GM19099 (cell line): ENCODE results near the gene MUCL1.

Experiments
- POLR2A ChIP-seq: IDR thresholded peaks from 3 replicates; pipeline ENCODE4 v1.6.1; 2011; ENCODE audit warnings: low read depth; ENCODE audit not compliant: insufficient read length; ENCODE audit errors: extremely low read depth

MUCL1 gene

DNA sequence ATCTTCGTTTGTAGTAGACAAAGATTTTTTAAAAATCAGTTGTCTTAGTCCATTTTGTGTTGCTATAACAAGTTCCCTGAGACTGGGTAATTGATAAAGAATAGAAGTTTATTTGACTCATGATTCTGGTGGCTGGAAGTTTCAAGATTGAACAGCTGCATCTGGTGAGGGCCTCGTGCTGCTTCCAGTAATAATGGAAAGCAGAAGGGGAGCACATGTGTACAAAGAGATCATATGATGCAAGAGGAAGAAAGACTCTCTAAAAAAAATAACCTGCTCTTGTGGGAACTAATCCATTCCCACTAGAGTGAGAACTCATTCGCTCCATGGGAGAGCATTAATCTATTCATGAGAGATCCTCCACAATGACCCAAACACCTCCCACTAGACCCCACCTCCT lies 24.8 kb downstream of the MUCL1 start:
- no peak for TF ChIP-seq POLR2A

DNA sequence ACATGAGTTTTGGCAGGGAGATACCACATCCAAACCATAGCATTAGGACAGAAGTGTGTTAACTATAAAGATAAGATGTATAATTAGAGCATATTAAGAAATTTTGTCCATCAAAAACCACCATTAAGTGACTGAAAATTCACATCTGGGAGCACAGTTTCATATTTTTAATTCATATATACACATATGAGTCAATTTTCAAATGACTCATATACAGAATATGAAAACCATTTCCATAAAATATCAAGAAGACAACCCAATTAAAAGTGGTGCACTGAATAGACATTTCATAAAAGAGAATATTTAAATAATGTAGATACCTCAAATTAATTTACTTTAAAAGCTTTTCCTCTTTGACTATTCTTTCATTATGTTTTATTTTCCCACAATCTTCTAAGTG lies 25.3 kb downstream of the MUCL1 start:
- TF ChIP-seq POLR2A = no peak

DNA sequence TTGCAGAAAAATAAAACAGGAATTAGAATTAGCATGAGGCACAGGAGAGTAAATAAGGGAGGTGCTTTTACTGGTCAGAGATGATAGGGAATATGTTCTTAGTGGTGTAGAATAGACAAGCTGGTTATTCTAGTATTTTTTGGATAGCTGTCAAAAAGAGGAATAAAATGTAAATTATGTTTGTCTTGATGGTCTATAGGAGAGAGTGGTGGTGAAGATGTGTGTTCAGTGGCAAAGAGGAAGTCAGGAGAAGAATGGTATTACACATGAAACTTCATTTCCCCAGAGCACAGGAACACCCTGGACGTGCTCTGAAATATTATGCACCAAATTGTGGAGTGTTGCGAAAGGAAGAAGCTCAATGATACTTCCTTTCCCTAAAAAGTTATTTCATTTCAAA lies 27.8 kb downstream of the MUCL1 start:
- no peak for TF ChIP-seq POLR2A

DNA sequence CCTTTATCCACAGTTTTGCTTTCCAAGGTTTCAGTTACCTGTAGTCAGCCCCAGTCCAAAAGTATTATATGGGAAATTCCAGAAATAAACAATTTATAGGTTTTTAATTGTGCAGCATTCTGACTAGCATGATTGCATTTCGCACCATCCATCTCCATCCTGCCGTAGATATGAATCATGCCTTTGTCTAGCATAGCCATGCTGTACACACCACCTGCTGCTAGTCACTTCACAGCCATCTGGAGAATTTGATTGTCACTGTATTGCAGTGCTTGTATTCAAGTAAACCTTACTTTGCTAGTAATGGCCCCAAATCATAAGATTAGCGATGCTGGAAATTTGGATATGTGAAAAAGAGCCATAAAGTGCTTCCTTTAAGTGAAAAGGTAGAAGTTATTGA lies 36.0 kb downstream of the MUCL1 start:
- TF ChIP-seq POLR2A = no peak

DNA sequence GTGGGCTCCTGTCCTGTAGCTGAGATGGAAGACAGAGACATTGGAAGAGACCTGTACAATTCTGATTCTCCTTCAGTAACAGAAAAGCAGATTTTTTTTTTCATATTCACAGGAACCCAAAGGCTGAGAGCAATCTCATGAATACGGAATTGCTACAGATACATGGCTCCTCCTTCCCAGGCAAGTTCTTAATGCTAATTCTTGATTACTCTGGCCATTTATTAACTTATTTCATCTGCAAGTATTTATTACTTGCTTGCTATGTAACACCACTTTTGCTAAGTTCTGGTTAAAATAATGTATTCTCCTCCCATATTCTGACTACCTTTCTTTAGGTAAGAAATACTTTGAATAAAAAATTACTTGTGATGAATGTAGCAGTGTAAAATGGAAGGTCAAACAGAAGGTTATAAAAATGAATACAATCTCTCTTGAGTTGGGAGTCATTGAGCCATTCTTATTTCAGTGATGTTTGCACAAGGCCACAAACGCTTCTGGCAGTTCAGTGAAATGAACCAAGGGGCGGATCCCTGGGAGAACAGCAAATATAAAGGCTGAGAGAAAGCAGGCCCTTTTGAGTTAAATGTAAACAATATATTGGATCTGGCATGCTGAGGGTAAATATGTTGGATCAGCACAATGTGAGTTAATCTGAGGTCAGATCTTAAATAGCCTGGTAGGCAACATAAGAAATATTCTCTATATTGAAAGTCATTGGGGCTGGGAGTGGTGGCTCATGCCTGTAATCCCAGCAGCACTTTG lies 37.6 kb downstream of the MUCL1 start:
- TF ChIP-seq POLR2A = no peak
